ENCODE data around the gene SLC22A6.

The SLC22A6 gene

DNA sequence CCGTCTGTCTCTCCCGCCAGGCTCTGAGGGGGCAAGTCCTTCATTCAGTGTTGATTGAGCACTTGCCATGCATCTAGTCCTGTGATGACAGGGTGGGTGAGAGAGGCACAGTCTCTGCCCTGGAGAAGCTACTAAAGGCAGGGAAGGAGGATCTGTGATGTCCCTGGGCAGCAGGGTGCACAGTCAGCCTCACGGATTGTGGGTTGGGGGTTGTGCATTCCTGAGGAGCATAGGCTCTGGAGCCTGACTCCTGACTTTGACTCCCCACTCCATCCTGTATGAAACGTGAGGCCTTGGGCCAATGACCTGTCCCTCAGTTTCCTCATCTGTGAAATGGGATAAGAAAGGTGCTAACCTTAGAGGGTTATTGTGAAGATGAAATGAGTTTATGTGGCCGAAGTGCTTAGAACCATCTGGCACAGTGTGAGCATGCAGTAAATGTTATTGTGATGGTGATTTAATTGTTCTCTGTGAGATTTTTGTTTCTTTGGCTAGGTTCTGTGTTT lies 26.2 kb upstream of the SLC22A6 start:
- Histone ChIP-seq H3K9me2 (replicated peaks; ENCODE audit: insufficient read depth, low read length) (no peaks in the 10 kb centered on the region), H3K36me3 (replicated peaks; ENCODE audit: insufficient read depth, low read length) (no peaks in the 10 kb centered on the region), H3K27ac (ENCODE audit: low read length) (no peak overlapping the region), H2AFZ (ENCODE audit: low read length) (no peak overlapping the region), H3K9me3 (replicated peaks; ENCODE audit: insufficient read depth, low read length) (no peaks in the 10 kb centered on the region), H3K4me3 (ENCODE audit: low read length) (no peak overlapping the region), H3K4me1 (ENCODE audit: low read length) (no peaks in the 10 kb centered on the region), H3K27me3 (replicated peaks; ENCODE audit: insufficient read depth, low read length) (peaks cover 18% of the 10 kb centered on the region), H3K4me2 (ENCODE audit: low read depth, low read length) (no peak overlapping the region), H3K79me2 (ENCODE audit: low read length) (no peaks in the 10 kb centered on the region), H4K20me1 (ENCODE audit: insufficient read depth, low read length) (no peaks in the 10 kb centered on the region), H3K9ac (ENCODE audit: low read length) (no peak overlapping the region), H3F3A (ENCODE audit: insufficient read depth, low read length) (no peaks in the 10 kb centered on the region)
- TF ChIP-seq EZH2 (optimal IDR thresholded peaks at IDR 0.05; ENCODE audit: low read depth, low read length): no peak
- no peak for TF ChIP-seq CTCF (IDR thresholded peaks at IDR 0.05; ENCODE audit: low read length)
- TF ChIP-seq EZH2phosphoT487 (IDR thresholded peaks at IDR 0.05; ENCODE audit: low read length): no peak
- no peak for DNase-seq

- no peaks in the 10 kb centered on the region for H3K9me2 ChIP-seq (replicated peaks; ENCODE audit: insufficient read depth, low read length)
- no peak for DNase-seq
- no peaks in the 10 kb centered on the region for H4K20me1 ChIP-seq (ENCODE audit: insufficient read depth, low read length)
- H3K4me1 ChIP-seq (ENCODE audit: low read length): no peaks in the 10 kb centered on the region
- no peaks in the 10 kb centered on the region for H3K79me2 ChIP-seq (ENCODE audit: low read length)
- no peaks in the 10 kb centered on the region for H3K36me3 ChIP-seq (replicated peaks; ENCODE audit: insufficient read depth, low read length)
- H3K4me3 ChIP-seq (ENCODE audit: low read length): no peak overlapping the region
- no peaks in the 10 kb centered on the region for H3F3A ChIP-seq (ENCODE audit: insufficient read depth, low read length)
- H3K9me3 ChIP-seq (replicated peaks; ENCODE audit: insufficient read depth, low read length): no peaks in the 10 kb centered on the region
- no peak overlapping the region for H3K27ac ChIP-seq (ENCODE audit: low read length)
- H3K27me3 ChIP-seq (replicated peaks; ENCODE audit: insufficient read depth, low read length): peaks cover 11% of the 10 kb centered on the region
- TF ChIP-seq EZH2phosphoT487 (IDR thresholded peaks at IDR 0.05; ENCODE audit: low read length) (no peak), EZH2 (optimal IDR thresholded peaks at IDR 0.05; ENCODE audit: low read depth, low read length) (no peak), CTCF (IDR thresholded peaks at IDR 0.05; ENCODE audit: low read length) (no peak)
- no peak overlapping the region for H3K4me2 ChIP-seq (ENCODE audit: low read depth, low read length)
- no peak overlapping the region for H3K9ac ChIP-seq (ENCODE audit: low read length)
- no peak overlapping the region for H2AFZ ChIP-seq (ENCODE audit: low read length)
Observed at GRCh38 chr11:63007920-63008319, 23.2 kb upstream of the SLC22A6 start.

- H3K79me2 ChIP-seq (ENCODE audit: low read length): no peaks in the 10 kb centered on the region
- H4K20me1 ChIP-seq (ENCODE audit: insufficient read depth, low read length): no peaks in the 10 kb centered on the region
- H3K9me2 ChIP-seq (replicated peaks; ENCODE audit: insufficient read depth, low read length): no peaks in the 10 kb centered on the region
- H2AFZ ChIP-seq (ENCODE audit: low read length): no peak overlapping the region
- H3F3A ChIP-seq (ENCODE audit: insufficient read depth, low read length): no peaks in the 10 kb centered on the region
- no peak overlapping the region for H3K27ac ChIP-seq (ENCODE audit: low read length)
- no peaks in the 10 kb centered on the region for H3K9me3 ChIP-seq (replicated peaks; ENCODE audit: insufficient read depth, low read length)
- no peak overlapping the region for H3K4me3 ChIP-seq (ENCODE audit: low read length)
- no peaks in the 10 kb centered on the region for H3K4me1 ChIP-seq (ENCODE audit: low read length)
- no peak for DNase-seq
- H3K27me3 ChIP-seq (replicated peaks; ENCODE audit: insufficient read depth, low read length): peaks cover 11% of the 10 kb centered on the region
- H3K36me3 ChIP-seq (replicated peaks; ENCODE audit: insufficient read depth, low read length): no peaks in the 10 kb centered on the region
- TF ChIP-seq EZH2 (optimal IDR thresholded peaks at IDR 0.05; ENCODE audit: low read depth, low read length): no peak
- TF ChIP-seq CTCF (IDR thresholded peaks at IDR 0.05; ENCODE audit: low read length): no peak
- TF ChIP-seq EZH2phosphoT487 (IDR thresholded peaks at IDR 0.05; ENCODE audit: low read length): no peak
- H3K9ac ChIP-seq (ENCODE audit: low read length): no peak overlapping the region
- no peak overlapping the region for H3K4me2 ChIP-seq (ENCODE audit: low read depth, low read length)
Observed at GRCh38 chr11:63001456-63001855, 16.7 kb upstream of the SLC22A6 start.

Measured in MM.1S (cell line).